HepG2 (cell line): ENCODE data around the gene CCRL2. TPM values are rescaled to one million over a fixed set of nuclear protein-coding genes. Genes with fewer than 3 reads are reported as not detected.

ENCODE experiments used
- ATAC-seq: fragments of 200-7000 bp; cut with Tn5 transposase; 3 replicates; pipeline ENCODE4 v1.9.1; 2020; ENCODE audit warnings: mild to moderate bottlenecking, moderate library complexity
- BruUV-seq: library from RNA; stranded (reverse); fragments of 400-500 nt; replicated peaks from 2 replicates; lab custom pipeline; 2021; lab: Mats Ljungman, UMichigan
- CTCF ChIA-PET: fragments of 300-600 bp; formaldehyde crosslinking; extraction: SDS; loops from one replicate; lab custom pipeline; 2021; ENCODE audit warnings: low total read pairs, inconsistent platforms, low intra/inter-chr PET ratio; lab: Yijun Ruan, JAX
- POLR2A ChIA-PET: fragments of 350-600 bp; sonication (Branson Sonifier 250); formaldehyde crosslinking; loops from one replicate; lab custom pipeline; 2020; ENCODE audit warnings: antibody characterized with exemption, inconsistent platforms; lab: Yijun Ruan, JAX
- DNase-seq: peaks from one replicate; pipeline ENCODE4 v3.0.0-alpha.2; 2015; ENCODE audit warnings: low spot score
- FAIRE-seq: peaks from 3 replicates; lab custom pipeline; 2011; peaks lifted over from hg19 to GRCh38; lab: Jason Lieb, UNC
- H2AFZ ChIP-seq: one replicate; pipeline ENCODE4 v1.6.1; 2011; ENCODE audit warnings: low read length, inconsistent platforms
- H3K27ac ChIP-seq: fragments of 300-600 bp; 3 replicates; pipeline ENCODE4 v1.8.0; 2011; ENCODE audit warnings: mixed run types, mild to moderate bottlenecking, mixed read lengths, low read length, inconsistent platforms; ENCODE audit not compliant: insufficient read depth; ENCODE audit errors: extremely low read length
- H3K27me3 ChIP-seq, 2 experiments: fragments of 200-600 bp in 1 of 2; 2 replicates in 1 of 2; 3 replicates in 1 of 2; pipeline versions ENCODE4 v1.6.0 to v1.8.0; 2011; ENCODE audit warnings: low read length in 2 of 2, mild to moderate bottlenecking in 2 of 2, moderate library complexity in 2 of 2, inconsistent platforms in 1 of 2; ENCODE audit not compliant: insufficient read depth in 2 of 2, control insufficient read depth in 1 of 2
- H3K36me3 ChIP-seq, 2 experiments: fragments of 200-600 bp in 1 of 2; replicated peaks in 1 of 2; 2 replicates in 1 of 2; 3 replicates in 1 of 2; pipeline versions ENCODE4 v1.5.1 to v1.8.0; 2011; ENCODE audit warnings: low read length in 2 of 2, inconsistent platforms in 1 of 2; ENCODE audit not compliant: insufficient read depth in 2 of 2, control insufficient read depth in 1 of 2
- H3K4me1 ChIP-seq: 2 replicates; pipeline ENCODE4 v1.5.1; 2012; ENCODE audit warnings: low read length, inconsistent platforms; ENCODE audit not compliant: insufficient read depth
- H3K4me2 ChIP-seq: 2 replicates; pipeline ENCODE4 v1.6.0; 2011; ENCODE audit warnings: low read depth, low read length, inconsistent platforms
- H3K4me3 ChIP-seq, 3 experiments: fragments of 200-600 bp in 1 of 3; sonication (generic), shearing (Covaris generic) in 1 of 3; replicated peaks in 1 of 3; 2 replicates each; pipeline ENCODE4 v1.5.1; 2011 to 2016; ENCODE audit warnings: low read length in 3 of 3, inconsistent platforms in 2 of 3, low read depth in 2 of 3, mild to moderate bottlenecking in 2 of 3, control low read depth in 1 of 3, mixed read lengths in 1 of 3; ENCODE audit not compliant: insufficient read depth in 1 of 3
- H3K79me2 ChIP-seq: one replicate; pipeline ENCODE4 v1.6.1; 2011; ENCODE audit warnings: low read length, inconsistent platforms; ENCODE audit not compliant: insufficient read depth
- H3K9ac ChIP-seq: 2 replicates; pipeline ENCODE4 v1.6.0; 2011; ENCODE audit warnings: mild to moderate bottlenecking, low read depth, low read length, inconsistent platforms; ENCODE audit not compliant: insufficient read depth
- H3K9me3 ChIP-seq: 2 replicates; pipeline ENCODE4 v1.5.1; 2012; ENCODE audit warnings: mild to moderate bottlenecking, low read length
- H4K20me1 ChIP-seq: 2 replicates; pipeline ENCODE4 v1.6.0; 2011; ENCODE audit warnings: inconsistent platforms, mild to moderate bottlenecking, low read length, moderate library complexity; ENCODE audit not compliant: insufficient read depth
- ELF3 ChIP-seq: IDR thresholded peaks from 2 replicates; pipeline ENCODE4 v1.6.1; 2016; ENCODE audit warnings: missing genetic modification reagents, missing compliant biosample characterization
- GABPB1 ChIP-seq: IDR thresholded peaks from 2 replicates; pipeline ENCODE4 v1.6.1; 2016; ENCODE audit warnings: mild to moderate bottlenecking, missing genetic modification reagents, moderate library complexity, missing compliant biosample characterization
- KAT8 ChIP-seq: IDR thresholded peaks from 2 replicates; pipeline ENCODE4 v1.6.1; 2016; ENCODE audit warnings: missing genetic modification reagents, missing compliant biosample characterization
- KDM6A ChIP-seq: IDR thresholded peaks from 2 replicates; pipeline ENCODE4 v1.6.1; 2016; ENCODE audit warnings: low read depth
- SMC3 ChIP-seq: IDR thresholded peaks from 2 replicates; pipeline ENCODE4 v1.6.1; 2011; ENCODE audit warnings: low read length, improper control_type of control experiment
- ZBTB33 ChIP-seq: sonication (generic); formaldehyde crosslinking; IDR thresholded peaks from 2 replicates; pipeline ENCODE4 v1.4.0; 2020; ENCODE audit warnings: missing genetic modification reagents
- ZBTB42 ChIP-seq: sonication (generic); formaldehyde crosslinking; IDR thresholded peaks from 2 replicates; pipeline ENCODE4 v1.5.0; 2020; ENCODE audit warnings: mild to moderate bottlenecking, missing genetic modification reagents
- ZNF333 ChIP-seq: sonication (generic); formaldehyde crosslinking; IDR thresholded peaks from 2 replicates; pipeline ENCODE4 v1.4.0; 2020; ENCODE audit warnings: mild to moderate bottlenecking, missing genetic modification reagents, borderline replicate concordance
- WGBS: methylation state at CpG from one replicate; pipeline ENCODE4 v1.1.6; 2017; ENCODE audit warnings: low lambda C conversion rate; 5-methylcytosine and 5-hydroxymethylcytosine counted together
- in situ Hi-C: cut with HindIII; loops from 2 replicates; pipeline ENCODE4 v1.10.0; 2017; ENCODE audit warnings: low pct_unique_long_range_greater_than_20kb; ENCODE audit not compliant: extremely low pct_ligation_motif_present
- intact Hi-C: fragments of 100-400 bp; cut with micrococcal nuclease; formaldehyde crosslinking; loops from one replicate; pipeline ENCODE4 v1.10.0; 2022; ENCODE audit not compliant: unreplicated experiment
- polyA plus RNA-seq, 8 experiments: library from polyadenylated mRNA; depleted of rRNA in 3 of 8; stranded (reverse) in 7 of 8; unstranded in 1 of 8; fragments of >200 nt; fragmentation: Illumina TruSeq in 4 of 8; extraction: Trizol in 4 of 8; gene quantifications; 2 replicates each; pipeline versions ENCODE4 v1.2.1 to v1.2.3, GENCODE V29; 2011 to 2016; ENCODE audit warnings: low read depth in 4 of 8, missing spikeins in 1 of 8, mixed read lengths in 1 of 8; ENCODE audit not compliant: insufficient read depth in 1 of 8
- total RNA-seq, 5 experiments: library from RNA; depleted of rRNA; stranded (reverse); fragments of >200 nt; fragmentation: Illumina TruSeq; extraction: Trizol; gene quantifications; 2 replicates each; pipeline ENCODE4 v1.2.3, GENCODE V29; 2016; ENCODE audit warnings: low read depth in 1 of 5

CCRL2 gene
- total and polyA plus RNA-seq, 2 of the 13 experiments (the other 11 are each of a cell fraction or from before 2014, with no cell fraction given) = not detected

- H3K4me2 ChIP-seq = no peak overlapping the region
- H4K20me1 ChIP-seq = no peaks in the 10 kb centered on the region
- H2AFZ ChIP-seq = no peak overlapping the region
- BruUV-seq = no TSS peak
- H3K9me3 ChIP-seq = no peaks in the 10 kb centered on the region
- no peaks in the 10 kb centered on the region for H3K79me2 ChIP-seq
- no peak overlapping the region for H3K4me3 ChIP-seq
- TF ChIP-seq KDM6A (CRISPR knock-in tag) = no peak
- no peak for TF ChIP-seq ZBTB42 (CRISPR knock-in tag)
- TF ChIP-seq ZBTB33 (CRISPR knock-in tag) = no peak
- no peak for TF ChIP-seq GABPB1
- no peak for TF ChIP-seq KAT8
- no peak for TF ChIP-seq SMC3
- no peak for TF ChIP-seq ZNF333 (CRISPR knock-in tag)
- TF ChIP-seq ELF3 (CRISPR knock-in tag) = no peak
- intact Hi-C loops (no loop called here), in situ Hi-C loops (no loop called here)
- ATAC-seq (no peak), DNase-seq (no peak), FAIRE-seq (no peak)
- POLR2A ChIA-PET = no interaction called here
- H3K4me1 ChIP-seq = no peaks in the 10 kb centered on the region
- CTCF ChIA-PET = no interaction called here
- H3K9ac ChIP-seq = no peak overlapping the region
- WGBS = 29% methylated on average over 4 of the region's 5 CpGs
- H3K36me3 ChIP-seq = no peaks in the 10 kb centered on the region
- H3K27ac ChIP-seq = no peak overlapping the region
- H3K27me3 ChIP-seq = 0 out of 5 replicates have a peak, but pooled peaks cover 0 to 1% of the 10 kb centered on the region in 2 experiments
Observed at GRCh38 chr3:46447228-46447985, 40.3 kb downstream of the CCRL2 start.
